Nucleus accumbens (tissue), 56 donors: Measurements from ENCODE around the gene SPINK4.

Source experiments
- DNase-seq, 56 donors: peaks; one replicate each; lab custom pipeline; 2025; lab: John Stamatoyannopoulos, UW

The SPINK4 gene

DNA sequence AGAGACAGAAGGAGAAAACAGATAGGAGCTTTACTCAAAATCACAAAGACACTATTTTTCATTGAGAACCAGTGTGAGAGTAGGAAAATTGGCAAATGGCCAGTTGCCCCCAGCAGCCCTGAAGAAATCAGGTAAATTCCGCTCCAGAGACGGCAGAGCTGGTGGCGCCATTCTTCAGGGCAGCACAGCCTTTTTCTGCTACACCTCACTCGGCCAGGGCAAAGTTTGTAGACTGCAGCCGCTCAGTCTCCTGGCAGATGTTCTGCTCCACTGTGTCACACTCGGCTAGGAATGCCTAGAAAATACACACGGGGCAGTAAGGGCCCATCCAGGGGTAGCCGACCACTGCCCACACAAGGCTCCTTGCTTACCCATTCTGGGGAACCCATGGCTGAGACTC, 15.0 kb downstream of the SPINK4 start:
- no peak for DNase-seq

DNA sequence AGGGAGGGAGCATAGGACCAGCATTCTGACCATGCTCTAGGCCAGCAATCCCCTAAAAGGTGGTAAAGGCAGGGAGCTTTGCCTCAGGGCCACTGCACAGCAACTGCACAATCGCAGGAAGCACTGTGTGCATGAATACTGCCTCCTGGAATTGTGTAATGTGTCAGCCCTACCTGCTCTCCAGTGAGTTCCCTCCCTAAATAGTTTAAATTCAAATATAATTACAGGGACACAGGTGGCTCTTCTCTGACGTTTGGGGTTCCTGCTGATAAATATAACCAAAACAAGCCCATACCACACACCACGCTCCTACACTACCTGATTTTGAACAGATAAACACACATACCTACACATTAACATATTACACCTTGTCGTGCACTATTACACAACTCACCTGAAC, 15.5 kb downstream of the SPINK4 start:
- DNase-seq: no peak

DNA sequence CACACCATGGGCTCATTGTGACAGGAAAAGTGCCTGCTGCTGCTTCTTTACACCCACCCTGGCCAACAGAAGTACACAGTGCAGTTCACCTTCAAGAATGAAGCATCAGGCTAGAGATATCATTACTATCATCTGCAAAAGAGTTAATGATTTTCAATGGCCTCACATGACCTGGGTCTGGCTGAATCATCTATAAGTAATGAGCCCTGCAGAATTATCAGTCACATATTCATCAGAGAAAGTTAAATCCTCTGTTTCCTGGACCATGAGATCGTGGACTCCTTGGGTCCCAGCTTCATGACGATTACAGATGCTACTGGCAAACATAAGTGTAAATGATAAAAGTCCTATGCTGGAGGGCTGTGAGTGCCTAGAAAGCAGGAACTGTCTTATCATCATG, 16.3 kb downstream of the SPINK4 start:
- DNase-seq: no peak

DNA sequence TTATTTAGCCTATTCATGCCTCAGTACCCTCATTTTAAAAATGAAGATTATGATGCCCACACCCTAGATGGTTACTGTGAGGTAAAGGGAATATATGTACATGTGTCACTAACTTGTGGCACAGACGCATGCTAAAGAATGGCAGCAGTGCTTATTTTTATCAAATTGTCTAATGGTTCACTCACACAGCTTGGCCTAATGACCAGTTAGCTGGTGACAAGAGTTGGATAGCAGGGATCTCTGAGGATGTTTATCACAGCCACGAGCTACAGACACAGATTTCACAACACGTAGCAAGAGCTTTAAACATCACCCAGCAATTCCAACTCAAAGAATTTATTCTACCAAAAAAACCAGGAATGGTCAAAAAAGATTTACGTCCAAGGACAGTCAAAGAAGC, 17.3 kb downstream of the SPINK4 start:
- DNase-seq: no peak

DNA sequence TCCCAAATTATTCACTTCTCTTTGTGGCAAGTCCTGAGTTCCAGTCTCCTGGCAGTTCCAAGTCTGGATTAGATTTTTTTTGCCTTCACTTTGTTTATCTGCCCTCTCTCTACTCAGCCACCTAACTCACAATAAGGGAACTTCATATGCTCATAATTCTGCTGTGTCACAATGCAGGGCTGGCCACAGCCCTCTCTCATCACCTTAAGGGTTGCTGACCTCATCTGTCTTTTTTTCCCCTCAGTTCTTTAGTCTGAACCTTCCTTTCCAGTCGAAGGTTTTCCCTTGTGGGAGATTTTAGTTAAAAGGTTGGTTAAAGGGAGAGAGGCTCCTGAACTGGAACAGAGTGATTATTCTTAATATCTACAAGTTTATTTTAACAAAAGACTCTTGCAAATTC, 20.4 kb downstream of the SPINK4 start:
- no peak for DNase-seq

DNA sequence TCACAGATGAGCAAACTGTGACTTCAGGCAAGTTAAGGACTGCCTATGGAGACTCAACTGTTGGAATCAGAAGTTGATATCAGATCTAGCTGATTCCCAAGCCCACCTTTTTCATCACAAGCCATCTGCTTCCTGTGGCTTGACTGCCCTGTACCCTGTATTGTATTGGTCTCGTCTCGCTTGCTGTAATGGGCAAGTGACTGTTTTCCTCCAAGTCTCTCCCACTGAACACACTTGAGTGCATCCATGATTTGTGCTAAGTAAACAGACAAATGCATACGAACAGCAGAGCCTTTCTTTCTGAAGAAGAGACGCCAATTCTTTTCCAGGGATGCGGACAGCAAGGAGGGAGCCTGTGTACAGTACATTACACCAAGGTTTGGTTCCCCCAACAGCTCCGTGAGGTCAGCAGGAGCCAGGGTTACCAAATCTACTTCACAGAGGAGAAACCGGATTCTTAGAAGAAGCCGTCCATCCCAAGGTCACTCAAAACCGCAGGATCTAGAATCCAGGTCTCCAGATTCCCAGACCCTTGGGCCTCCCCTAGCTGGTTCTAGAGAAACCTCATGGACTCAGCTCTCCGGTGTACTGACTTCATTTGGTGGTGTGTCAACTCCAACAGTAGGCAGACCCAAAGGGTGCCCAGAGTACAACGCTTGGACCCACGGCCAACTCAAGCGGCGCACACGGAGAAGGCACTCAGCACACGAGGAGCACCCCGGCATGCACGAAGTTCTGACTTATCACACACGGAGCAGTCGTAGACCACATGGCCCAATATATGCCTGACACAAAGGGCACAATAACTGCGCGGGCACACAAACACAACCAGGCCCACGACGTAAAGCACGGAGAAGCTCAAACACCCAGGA, 23.4 kb downstream of the SPINK4 start:
- DNase-seq: peak in 12 of 56 donors; percentile 20 to 50 (median 36)

DNA sequence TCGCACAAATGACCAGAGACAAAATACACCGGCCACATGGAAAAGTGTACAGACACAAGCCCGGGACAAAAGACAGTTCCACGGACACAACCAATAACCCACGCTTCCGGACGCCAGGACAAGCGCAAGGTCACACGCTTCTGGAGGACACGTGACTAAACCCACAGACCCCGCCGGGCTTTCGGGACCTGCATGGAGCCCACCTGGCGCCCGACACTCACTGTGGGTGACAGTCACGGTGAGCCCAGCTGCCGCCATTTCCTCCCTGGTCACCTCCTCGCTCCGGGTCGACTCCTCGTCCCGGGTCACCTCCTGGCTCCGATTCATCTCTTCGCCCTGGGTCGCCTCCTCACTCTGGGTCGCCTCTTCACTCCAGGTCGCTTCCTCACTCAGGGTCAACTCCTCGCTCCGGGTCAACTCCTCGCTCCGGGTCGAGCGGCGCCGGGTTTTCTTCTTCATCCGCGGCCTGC, 24.1 kb downstream of the SPINK4 start:
- peak in 35 of 56 donors; percentile 9 to 71 (median 54) for DNase-seq

DNA sequence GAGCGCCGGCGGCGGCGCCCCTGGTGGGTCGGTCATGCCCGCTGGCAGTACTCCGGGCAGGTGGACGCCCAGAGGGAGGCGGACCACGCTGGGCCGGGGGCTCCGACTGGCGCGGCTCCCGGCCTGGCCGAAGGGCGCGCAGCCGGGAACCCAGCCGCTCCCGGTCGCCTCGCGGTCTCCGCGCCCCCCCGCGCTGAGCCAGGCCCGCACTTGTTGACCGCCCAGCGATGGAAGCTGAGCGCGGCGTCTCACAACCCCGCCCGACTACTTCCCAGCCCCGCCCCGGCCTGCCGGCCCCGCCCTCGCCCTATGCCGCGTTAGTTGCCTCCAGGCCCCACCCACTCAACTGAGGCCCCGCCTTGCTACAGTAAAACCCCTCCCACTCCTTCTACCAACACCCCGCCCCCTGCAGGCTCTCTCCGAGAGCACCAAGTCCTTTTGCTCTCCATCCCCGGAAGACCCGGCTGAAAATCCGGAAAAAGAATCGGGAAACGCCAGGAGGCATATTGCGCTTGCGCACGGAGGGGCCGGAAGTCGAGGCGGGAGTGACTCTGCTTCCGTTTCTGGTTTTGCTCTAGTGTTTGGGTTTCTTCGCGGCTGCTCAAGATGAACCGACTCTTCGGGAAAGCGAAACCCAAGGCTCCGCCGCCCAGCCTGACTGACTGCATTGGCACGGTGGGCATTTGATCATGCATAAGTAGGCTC, 24.7 kb downstream of the SPINK4 start, which contains the start of the genes BAG1 and CHMP5:
TSS of gene BAG1 (minus strand) at position 236 of the 705 bp plus-strand sequence.
TSS of gene CHMP5 (plus strand) at position 577 of the 705 bp plus-strand sequence. CDS start at position 607, 30 bp downstream.
- DNase-seq: peak; percentile 80 to 100 (median 99)

DNA sequence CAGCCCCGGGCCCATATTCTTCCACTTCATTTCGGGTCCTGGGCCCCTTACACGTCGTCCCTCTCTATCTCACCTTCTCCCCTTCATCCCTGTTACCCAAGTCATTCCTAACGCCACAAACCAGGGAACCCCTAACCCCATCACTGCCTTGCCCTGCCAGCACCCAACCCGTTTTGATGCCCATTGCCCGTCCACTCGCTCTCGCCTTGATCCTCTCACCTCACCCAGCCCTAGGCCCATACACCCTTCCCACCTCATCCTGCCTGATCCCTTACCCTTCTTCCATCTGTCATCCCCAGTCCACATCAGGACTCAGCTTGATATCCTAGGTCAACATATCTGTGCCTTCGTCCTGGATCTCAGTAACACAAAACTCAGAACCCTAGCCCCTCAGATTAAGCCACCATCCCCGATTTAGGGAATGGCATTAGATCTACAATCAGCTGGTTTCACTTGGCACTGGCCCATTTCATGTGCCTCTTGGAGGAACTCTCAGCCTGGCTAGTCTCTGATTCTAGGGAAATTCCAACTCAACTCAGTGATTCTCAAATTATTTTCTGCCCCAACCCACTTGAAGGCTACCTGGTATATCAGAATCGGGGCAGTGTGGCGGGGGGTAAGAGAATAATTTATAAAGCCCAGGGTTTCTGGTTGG, 25.4 kb downstream of the SPINK4 start:
- DNase-seq: no peak

DNA sequence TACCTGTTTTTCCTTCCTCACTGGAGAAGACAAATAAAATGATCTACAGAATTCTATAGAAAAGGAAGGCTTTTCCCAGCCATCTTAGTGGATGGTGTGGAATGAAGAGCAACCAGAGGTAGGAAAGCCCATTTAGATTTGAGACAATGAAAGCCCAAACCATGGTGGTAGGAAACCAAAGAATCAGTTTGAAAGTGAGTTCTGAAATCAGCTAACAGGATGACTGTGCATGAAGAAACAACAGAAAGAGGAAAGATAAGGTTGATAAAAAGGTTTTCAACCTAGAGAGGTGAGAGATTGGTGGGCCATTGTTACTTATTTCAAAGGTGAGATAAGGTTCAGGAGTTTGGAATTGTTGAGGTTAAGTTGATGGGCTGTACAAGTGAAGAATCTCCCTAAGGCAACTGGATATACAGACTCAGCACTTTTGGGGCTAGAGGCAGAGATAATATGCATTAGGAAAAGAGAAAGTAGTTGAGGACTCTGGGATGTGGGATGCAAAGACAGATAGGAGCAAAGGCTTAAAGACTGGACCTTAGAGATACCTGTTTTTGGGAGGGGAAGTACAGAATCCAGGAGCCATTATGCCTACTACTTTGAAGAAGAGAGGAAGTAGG, 27.3 kb downstream of the SPINK4 start:
- no peak for DNase-seq

DNA sequence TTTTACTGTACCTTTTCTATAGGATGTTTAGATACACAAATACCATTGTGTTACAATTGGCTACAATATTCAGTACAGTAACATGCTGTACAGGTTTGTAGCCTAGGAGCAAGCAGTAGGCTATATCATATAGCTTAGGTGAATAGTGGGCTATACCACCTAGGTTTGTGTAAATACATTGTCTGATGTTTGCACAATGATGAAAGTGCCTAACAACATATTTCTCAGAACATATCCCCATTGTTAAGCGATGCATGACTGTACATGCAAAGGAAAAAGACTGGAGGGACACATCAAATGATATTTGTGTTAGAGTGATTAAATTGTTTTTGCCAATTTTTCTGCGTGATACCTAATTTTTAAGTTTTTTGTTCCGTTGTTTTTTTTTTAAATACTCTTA, 30.2 kb downstream of the SPINK4 start:
- no peak for DNase-seq

DNA sequence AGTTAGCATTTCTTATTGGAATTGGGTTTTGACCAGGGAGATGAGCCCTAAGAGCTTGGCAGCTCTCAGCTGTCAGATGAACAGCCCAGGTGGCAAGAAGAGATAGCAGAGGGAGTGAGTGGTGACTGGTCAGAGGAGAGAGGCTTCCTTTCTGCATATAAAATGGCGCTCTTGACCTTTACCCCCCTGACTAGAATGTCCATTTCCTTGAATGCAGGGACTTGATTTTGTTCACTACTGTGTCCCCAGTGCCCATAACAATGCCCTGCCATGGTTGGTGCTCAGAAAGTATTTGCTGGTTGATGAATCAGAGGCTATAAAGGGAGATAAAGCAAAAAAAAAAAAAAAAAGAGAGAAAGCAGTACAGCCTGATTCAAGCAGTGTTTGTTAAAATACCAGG, 32.1 kb downstream of the SPINK4 start:
- DNase-seq: no peak

DNA sequence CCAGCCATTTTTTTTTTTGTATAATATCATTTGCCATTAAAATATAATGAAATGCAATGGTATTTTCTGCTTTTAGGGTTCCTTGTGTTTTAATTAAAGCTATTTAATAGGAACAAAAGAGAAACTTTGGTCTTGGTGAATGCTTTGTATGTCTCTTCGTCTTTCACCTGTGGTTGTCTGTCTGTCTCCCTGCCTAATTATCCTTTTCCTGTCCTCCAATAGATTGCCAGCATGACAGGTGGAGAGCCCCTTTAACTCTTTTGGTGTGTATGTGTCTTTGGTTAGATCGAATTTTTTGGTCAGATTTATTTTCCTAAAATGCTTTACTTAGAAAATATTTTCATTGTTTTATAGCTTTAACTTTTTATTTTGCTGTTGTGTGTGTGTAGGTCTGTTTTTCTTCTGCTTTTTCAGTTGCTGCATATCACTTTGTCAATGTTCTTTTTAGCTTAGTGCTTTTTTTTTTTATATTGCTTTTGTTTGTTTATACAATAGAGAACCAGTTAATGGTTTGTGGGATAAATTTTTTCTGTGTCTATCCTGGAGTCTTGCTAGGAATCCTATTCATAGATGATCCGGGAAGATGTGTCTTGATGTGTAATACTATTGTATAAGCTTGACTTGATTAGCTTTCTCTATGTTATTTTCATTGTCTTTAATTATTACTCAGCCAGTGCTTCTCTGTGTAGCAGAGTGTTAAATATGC, 33.5 kb downstream of the SPINK4 start:
- DNase-seq: no peak

DNA sequence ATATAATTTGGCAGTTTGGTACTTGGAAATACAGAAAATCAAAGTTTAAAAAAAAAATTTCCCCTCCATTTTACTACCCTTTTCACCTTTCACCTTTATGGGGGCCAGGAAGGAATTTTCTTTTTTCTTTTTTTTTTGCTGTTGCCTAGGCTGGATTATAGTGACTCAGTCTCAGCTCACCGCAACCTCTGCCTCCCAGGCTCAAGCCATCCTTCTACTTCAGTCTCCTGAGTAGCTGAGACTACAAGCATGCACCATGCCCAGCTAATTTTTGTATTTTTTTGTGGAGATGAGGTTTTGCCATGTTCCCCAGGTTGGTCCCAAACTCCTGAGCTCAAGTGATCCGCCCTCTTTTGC, 34.0 kb downstream of the SPINK4 start:
- DNase-seq: no peak

DNA sequence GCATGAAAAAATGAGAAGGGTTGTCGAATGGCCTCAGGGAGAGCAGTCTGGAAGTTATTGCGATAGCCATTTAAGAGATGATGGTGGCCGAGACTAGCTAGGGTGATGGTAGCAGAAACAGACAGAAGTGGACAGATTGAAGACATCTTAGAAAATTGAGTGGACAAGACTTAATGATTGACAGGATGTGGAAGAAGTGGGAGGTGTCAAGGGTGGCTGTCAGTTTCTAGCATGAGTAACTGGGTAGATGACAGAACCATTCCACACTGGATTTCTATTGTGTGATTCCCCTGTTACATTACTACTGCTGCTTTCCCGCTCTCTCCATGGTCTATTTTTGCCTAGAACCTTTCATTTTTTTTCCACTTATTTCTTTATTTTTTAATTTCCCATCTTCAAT, 37.5 kb downstream of the SPINK4 start:
- DNase-seq: no peak

DNA sequence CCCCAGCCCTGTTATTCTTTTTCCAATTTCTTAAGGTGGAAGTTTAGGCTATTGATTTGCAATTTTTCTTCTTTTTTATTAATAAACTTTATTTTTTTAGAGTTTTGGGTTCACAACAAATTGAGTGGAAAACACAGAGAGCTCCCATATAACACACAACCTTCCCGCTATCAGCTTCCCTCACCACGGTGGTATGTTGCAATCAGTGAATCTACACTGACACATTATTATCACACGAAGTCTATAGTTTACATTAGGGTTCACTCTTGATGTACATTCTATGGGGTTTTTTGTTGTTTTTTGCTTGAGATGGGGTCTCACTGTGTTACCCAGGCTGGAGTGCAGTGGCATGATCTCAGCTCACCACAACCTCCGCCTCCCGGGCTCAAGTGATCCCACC, 45.5 kb downstream of the SPINK4 start:
- no peak for DNase-seq

DNA sequence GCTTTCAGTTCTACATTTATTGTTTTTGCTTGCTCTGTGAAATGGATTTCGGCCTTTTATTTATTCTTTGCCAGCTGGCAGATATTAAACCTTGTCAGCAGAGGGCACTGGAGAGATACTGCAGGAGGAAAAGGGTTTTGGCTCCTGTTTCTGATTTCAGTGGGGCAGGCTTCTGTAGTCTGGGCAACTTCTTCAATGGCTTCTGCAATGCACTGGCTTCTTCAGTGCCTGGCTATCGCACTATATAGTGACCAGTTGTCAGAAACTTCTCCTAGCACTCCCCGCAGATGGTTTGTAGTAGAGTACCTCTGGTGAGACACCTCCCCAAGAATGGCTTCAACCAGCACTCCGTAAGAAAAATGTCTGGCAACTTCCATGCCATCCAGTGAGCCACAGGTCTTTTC, 47.1 kb downstream of the SPINK4 start:
- DNase-seq: peak in 28 of 56 donors; percentile 3 to 57 (median 18)

DNA sequence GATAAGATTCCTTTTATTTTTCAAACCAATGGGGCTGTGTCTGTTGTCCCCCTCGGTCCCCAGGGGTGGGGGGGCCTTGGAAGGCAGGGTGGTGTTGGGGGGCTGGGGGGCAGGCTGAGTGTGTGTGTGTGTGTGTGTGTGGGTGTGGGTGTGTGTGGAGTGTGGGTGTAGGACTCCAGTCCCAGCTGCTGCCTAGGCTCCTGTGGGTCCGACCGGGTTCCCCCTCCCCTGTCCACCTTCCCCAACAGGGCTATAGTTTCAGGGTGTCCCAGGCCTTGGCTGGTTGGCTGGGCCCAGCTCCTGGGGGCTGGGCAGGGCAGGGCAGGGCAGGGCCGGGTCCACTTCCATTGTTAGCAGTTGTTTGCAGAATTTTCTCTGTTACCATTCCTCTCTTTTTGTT, 48.3 kb downstream of the SPINK4 start:
- DNase-seq: no peak

DNA sequence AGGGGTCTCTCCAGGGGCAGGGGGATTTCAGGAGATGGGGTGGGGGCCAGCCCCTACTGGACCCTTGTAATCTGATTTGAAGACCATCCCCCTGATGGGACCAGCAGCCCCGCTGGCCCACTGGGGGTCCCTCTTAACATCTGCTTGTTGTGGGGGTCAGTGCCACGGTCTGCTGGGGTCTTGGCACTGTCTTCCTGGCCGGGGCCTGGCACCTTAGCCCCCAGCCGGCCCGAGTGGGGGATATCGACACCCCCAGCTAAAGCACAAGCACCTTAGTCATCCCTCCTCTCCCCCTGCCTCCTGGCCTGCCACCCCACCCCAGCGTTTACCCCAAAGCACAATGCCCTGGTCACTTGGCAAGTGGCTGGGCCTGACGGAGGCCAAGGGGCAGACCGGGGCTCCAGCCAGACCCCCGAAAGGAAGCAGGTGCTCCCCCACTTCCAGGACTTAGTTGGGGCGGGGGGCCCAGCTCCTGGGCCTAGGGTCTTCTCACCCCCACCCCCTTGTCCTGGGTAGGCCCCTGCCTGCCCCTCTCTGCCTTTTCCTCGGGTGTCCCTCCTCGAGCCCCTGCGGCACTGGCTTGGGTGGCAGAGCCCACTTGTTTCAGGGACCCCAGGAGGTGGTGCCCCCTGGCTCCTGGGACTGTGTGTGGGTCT, 49.0 kb downstream of the SPINK4 start:
- peak in 1 of 56 donors; percentile 4 for DNase-seq
